Right ventricle myocardium superior (tissue), 1 donor: Measurements from ENCODE around the gene DNAL4. TPM values are rescaled to one million over a fixed set of nuclear protein-coding genes. Genes with fewer than 3 reads are reported as not detected.

Experiments
- ATAC-seq: fragments of 200-7000 bp; cut with Tn5 transposase; one replicate; pipeline ENCODE4 v1.9.1; 2020; ENCODE audit warnings: mild to moderate bottlenecking; ENCODE audit not compliant: poor library complexity
- DNase-seq: peaks from one replicate; pipeline ENCODE4 v3.0.0-alpha.2; 2020
- intact Hi-C: fragments of 100-400 bp; cut with DNase I; formaldehyde crosslinking; loops from one replicate; pipeline ENCODE4 v1.11.2; 2022
- total RNA-seq: library from RNA; stranded (reverse); fragmentation: NEBNext Ultra II Directional; extraction: Animal tissue kit (Norgen Biotek cat#: 25700); gene quantifications from one replicate; pipeline ENCODE4 v1.2.1, GENCODE V29; 2021
- donor health status: DM: no; HTN: yes; CAD: no; lungs with severe emphysema.

DNAL4 gene
- total RNA-seq, 1 donor from 2014 or later: 12.2 TPM

DNA sequence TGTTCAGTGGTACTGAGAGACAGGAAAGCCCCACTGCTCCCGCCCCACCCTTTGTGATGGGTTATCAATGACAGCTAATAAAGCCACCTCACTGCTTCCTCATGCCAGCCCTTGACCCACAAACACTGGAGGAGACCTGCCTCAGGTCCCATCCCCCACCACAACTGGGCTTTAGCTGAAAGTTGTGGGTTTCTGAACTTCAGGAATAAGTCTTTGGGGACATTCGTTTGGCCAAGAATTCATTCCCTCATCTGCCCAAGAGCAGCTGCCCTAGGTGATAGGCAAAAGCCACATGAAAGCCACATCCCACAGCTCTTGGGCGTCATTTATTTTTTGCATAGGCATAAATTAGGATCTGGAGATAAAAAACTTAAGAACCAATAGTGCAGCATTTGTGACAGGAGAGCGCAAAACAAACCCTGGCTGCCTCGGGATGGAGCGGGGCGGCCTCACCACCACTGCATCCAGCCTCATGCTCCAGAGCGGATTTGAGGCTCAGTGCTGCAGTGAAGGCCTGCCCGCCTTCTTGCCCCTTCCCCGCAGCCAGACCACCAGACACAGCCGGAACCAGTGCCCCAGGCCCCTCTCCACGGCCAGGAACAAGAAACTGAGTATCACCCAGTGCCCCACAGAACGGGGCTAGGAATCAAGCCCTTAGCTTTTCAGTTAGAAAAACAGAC is 59.4 kb downstream of the DNAL4 start:
- peak; percentile 26 for DNase-seq

DNA sequence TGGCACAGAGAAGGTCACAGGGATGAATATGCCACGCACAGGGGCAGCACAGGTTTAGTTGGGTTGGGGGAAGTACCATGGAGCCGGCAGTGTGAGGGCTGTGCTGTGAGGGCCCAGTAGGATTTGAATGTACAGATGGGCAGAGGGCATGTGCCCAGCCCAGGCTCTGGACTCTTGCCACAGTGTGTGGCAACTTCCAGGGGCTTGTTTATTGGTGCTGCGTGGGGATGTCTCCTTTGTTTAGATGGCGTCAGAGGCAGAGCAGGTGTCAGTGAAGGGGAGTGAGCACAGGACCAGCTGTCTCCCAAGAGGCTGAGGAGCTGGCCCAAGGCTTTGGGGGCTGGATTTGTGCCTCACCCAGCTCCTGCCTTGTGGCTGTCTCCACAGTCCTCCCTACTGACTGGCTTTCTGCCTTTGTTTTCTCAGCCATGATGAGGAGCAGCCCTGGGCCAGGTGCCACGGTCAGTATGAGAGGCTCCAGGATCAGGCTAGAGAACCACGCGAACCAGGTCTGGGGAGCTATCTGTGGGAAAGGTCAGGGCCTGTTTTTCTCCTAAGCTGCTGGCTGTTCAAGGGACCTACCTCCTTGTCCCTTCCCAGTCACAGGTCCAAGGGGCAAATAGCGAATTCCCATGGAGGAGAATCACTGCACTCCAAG is 60.1 kb downstream of the DNAL4 start:
- intact Hi-C loops: no loop called here
- peak; percentile 77 for DNase-seq
- peak; percentile 73 for ATAC-seq

More for the DNA sequence above, 59.4 kb downstream of the DNAL4 start:
- no peak for ATAC-seq
- intact Hi-C loops: no loop called here

DNA sequence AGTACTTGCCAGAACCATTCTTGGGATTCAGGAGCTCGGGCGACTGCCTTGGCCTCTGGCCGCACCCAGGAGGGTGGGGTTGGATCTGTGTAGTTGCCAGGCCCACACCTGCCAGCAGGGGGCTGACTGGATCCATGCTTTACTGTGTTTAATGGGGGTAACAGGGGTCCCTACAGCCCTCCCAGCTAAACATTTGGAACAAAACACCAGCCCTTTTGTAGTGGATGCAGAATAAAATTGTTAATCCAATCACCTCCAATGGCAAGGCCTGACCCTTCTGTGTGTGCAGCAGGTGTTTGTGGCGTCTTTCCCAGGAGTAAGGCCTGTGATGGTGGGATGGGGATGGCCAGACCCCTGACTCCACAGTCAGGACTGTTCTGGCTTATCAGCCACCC is 60.6 kb downstream of the DNAL4 start:
- DNase-seq: peak; percentile 59
- peak; percentile 47 for ATAC-seq
- intact Hi-C loops: no loop called here

GRCh38 chr22:38732251-38732815 is 61.6 kb downstream of the DNAL4 start:
- intact Hi-C loops: no loop called here
- ATAC-seq (peak; percentile 46), DNase-seq (no peak)

GRCh38 chr22:38731703-38732161 is 62.2 kb downstream of the DNAL4 start:
- no peak for ATAC-seq
- intact Hi-C loops: no loop called here
- DNase-seq: no peak

DNA sequence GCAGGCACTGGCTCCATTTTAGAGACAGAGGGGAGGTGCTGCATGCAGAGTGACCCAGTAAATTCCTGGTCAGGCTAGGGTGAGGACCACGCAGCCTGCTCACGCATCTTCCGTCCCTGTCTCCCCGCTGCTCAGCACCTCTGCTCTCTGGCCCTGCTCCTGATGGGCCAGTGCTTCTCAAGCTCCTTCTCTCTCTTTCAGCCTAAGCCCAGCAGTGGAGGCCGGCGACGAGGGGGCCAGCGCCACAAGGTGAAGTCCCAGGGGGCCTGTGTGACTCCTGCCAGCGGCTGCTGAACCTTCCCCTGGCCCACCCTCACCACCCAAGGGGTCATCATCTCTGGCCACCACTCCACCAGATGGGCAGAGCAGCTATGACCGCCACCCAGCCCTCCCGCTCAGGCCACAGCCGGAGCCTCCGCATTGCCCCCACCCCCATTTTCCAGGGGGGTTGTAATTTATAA is 63.5 kb downstream of the DNAL4 start:
- intact Hi-C loops: no loop called here
- DNase-seq (no peak), ATAC-seq (no peak)

- intact Hi-C loops: no loop called here
- DNase-seq (no peak), ATAC-seq (no peak)
These were observed 64.0 kb downstream of the DNAL4 start for GRCh38 chr22:38729946-38730345.

DNA sequence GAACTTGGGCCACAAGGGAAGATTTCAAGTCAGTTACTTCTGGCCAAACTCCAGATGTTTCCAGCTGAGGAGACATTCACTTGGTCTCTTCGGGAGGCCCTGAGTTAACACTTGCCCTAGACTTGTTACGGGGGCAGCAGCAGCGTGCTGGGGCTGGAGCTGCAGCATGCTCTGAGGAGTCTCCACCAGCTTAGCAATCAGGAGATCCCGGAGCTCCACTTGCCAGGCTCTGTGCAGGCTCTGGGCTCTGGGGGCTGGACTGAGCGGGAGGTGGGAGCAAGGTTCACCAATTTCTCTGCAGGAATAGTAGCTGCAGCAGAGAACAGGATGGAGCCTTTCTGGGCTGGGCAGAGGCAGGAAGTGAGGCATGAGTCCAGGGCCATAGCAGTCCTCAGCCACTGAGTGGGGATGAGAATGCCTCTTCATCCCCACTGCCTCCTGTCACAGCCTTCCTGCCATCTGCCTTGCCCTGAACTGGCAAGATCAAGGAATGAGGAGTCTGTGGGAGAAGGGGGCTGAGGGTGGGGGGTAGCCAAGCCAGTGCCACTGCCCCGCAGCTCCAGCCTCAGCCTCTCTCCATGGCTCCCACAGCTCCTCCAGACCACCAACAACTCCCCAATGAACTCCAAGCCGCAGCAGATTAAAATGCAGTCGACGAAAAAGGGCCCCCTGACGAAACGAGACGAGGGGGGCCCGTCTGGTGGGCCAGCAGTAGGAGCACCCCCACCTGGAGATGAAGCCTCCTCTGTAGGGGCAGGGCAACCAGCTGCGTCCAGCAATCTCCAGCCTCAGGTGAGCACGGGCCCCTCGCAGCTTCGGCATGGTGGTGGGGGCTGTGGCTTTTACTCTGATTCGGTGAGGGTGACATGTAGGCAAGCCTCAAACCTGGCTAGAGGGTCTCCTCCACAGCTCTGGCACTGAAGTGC is 64.8 kb downstream of the DNAL4 start:
- ATAC-seq (no peak), DNase-seq (no peak)

More for the DNA sequence above, 64.8 kb downstream of the DNAL4 start:
- intact Hi-C loops: no loop called here

Other genes with a start within 250 kb of the DNAL4 start
- 0.56 TPM for gene DMC1, start 224.0 kb downstream of the DNAL4 start, total RNA-seq
- 0.43 TPM for gene FAM227A, start 137.8 kb downstream of the DNAL4 start, total RNA-seq
- gene CBY1, start 137.5 kb downstream of the DNAL4 start, total RNA-seq: 38.3 TPM
- gene TOMM22, start 112.2 kb downstream of the DNAL4 start, total RNA-seq: 60.9 TPM
- 17.2 TPM for gene JOSD1, start 93.2 kb downstream of the DNAL4 start, total RNA-seq
- gene GTPBP1, start 88.2 kb downstream of the DNAL4 start, total RNA-seq: 30.6 TPM
- gene SUN2, start 38.1 kb downstream of the DNAL4 start, total RNA-seq: 117 TPM
- 16.8 TPM for gene NPTXR, start 49.9 kb upstream of the DNAL4 start, total RNA-seq
- gene CBX6, start 78.1 kb upstream of the DNAL4 start, total RNA-seq: 36.1 TPM
- gene APOBEC3A, start 163.5 kb upstream of the DNAL4 start, total RNA-seq: 0.35 TPM
- gene APOBEC3B, start 188.2 kb upstream of the DNAL4 start, total RNA-seq: 0.75 TPM
- 24.9 TPM for gene APOBEC3C, start 220.1 kb upstream of the DNAL4 start, total RNA-seq
- gene APOBEC3D, start 227.0 kb upstream of the DNAL4 start, total RNA-seq: 1.2 TPM
- gene APOBEC3F, start 246.7 kb upstream of the DNAL4 start, total RNA-seq: 4.1 TPM